ENCODE measurements around the gene UQCR10.

The UQCR10 gene

GRCh38 chr22:29729161-29729560 lies 38.0 kb upstream of the UQCR10 start:
- Histone ChIP-seq H2AFZ (ENCODE audit: low read depth, low read length) (no peak overlapping the region), H3K36me3 (ENCODE audit: insufficient read depth, low read length) (peaks cover 3% of the 10 kb centered on the region), H3K4me3 (ENCODE audit: low read length) (no peak overlapping the region), H3K9me3 (ENCODE audit: low read length) (no peaks in the 10 kb centered on the region), H3K27me3 (ENCODE audit: insufficient read depth, low read length) (peaks cover 16% of the 10 kb centered on the region), H3K4me1 (ENCODE audit: insufficient read depth, low read length) (no peaks in the 10 kb centered on the region)

- H3K36me3 ChIP-seq (ENCODE audit: insufficient read depth, low read length), result peaks cover 3% of the 10 kb centered on the region
- no peak overlapping the region for H2AFZ ChIP-seq (ENCODE audit: low read depth, low read length)
- H3K4me3 ChIP-seq (ENCODE audit: low read length), result no peak overlapping the region
- no peaks in the 10 kb centered on the region for H3K27me3 ChIP-seq (ENCODE audit: insufficient read depth, low read length)
- H3K4me1 ChIP-seq (ENCODE audit: insufficient read depth, low read length), result no peaks in the 10 kb centered on the region
- H3K9me3 ChIP-seq (ENCODE audit: low read length), result no peaks in the 10 kb centered on the region
These were observed 35.9 kb upstream of the UQCR10 start for GRCh38 chr22:29731058-29731850.

GRCh38 chr22:29732883-29733282 lies 34.3 kb upstream of the UQCR10 start:
- H3K4me3 ChIP-seq (ENCODE audit: low read length), result no peak overlapping the region
- H3K36me3 ChIP-seq (ENCODE audit: insufficient read depth, low read length), result peaks cover 3% of the 10 kb centered on the region
- no peaks in the 10 kb centered on the region for H3K27me3 ChIP-seq (ENCODE audit: insufficient read depth, low read length)
- H3K4me1 ChIP-seq (ENCODE audit: insufficient read depth, low read length), result no peaks in the 10 kb centered on the region
- H3K9me3 ChIP-seq (ENCODE audit: low read length), result no peaks in the 10 kb centered on the region
- no peak overlapping the region for H2AFZ ChIP-seq (ENCODE audit: low read depth, low read length)

- Histone ChIP-seq H3K4me3 (ENCODE audit: low read length) (no peak overlapping the region), H2AFZ (ENCODE audit: low read depth, low read length) (no peak overlapping the region), H3K9me3 (ENCODE audit: low read length) (no peaks in the 10 kb centered on the region), H3K4me1 (ENCODE audit: insufficient read depth, low read length) (no peaks in the 10 kb centered on the region), H3K27me3 (ENCODE audit: insufficient read depth, low read length) (no peaks in the 10 kb centered on the region), H3K36me3 (ENCODE audit: insufficient read depth, low read length) (peaks cover 3% of the 10 kb centered on the region)
These were observed 33.6 kb upstream of the UQCR10 start for GRCh38 chr22:29733362-29734201.

GRCh38 chr22:29734406-29734805 lies 32.8 kb upstream of the UQCR10 start:
- Histone ChIP-seq H3K4me3 (ENCODE audit: low read length) (no peak overlapping the region), H2AFZ (ENCODE audit: low read depth, low read length) (no peak overlapping the region), H3K9me3 (ENCODE audit: low read length) (no peaks in the 10 kb centered on the region), H3K36me3 (ENCODE audit: insufficient read depth, low read length) (peaks cover 3% of the 10 kb centered on the region), H3K27me3 (ENCODE audit: insufficient read depth, low read length) (no peaks in the 10 kb centered on the region), H3K4me1 (ENCODE audit: insufficient read depth, low read length) (no peaks in the 10 kb centered on the region)

GRCh38 chr22:29734838-29735237 lies 32.3 kb upstream of the UQCR10 start:
- Histone ChIP-seq H3K36me3 (ENCODE audit: insufficient read depth, low read length) (peaks cover 3% of the 10 kb centered on the region), H3K9me3 (ENCODE audit: low read length) (no peaks in the 10 kb centered on the region), H3K4me1 (ENCODE audit: insufficient read depth, low read length) (no peaks in the 10 kb centered on the region), H2AFZ (ENCODE audit: low read depth, low read length) (no peak overlapping the region), H3K27me3 (ENCODE audit: insufficient read depth, low read length) (no peaks in the 10 kb centered on the region), H3K4me3 (ENCODE audit: low read length) (no peak overlapping the region)

GRCh38 chr22:29735416-29735815 lies 31.8 kb upstream of the UQCR10 start:
- Histone ChIP-seq H3K36me3 (ENCODE audit: insufficient read depth, low read length) (peaks cover 3% of the 10 kb centered on the region), H3K4me3 (ENCODE audit: low read length) (no peak overlapping the region), H2AFZ (ENCODE audit: low read depth, low read length) (no peak overlapping the region), H3K4me1 (ENCODE audit: insufficient read depth, low read length) (no peaks in the 10 kb centered on the region), H3K9me3 (ENCODE audit: low read length) (no peaks in the 10 kb centered on the region), H3K27me3 (ENCODE audit: insufficient read depth, low read length) (no peaks in the 10 kb centered on the region)

GRCh38 chr22:29737251-29738117 lies 29.7 kb upstream of the UQCR10 start:
- peaks cover 4% of the 10 kb centered on the region for H3K36me3 ChIP-seq (ENCODE audit: insufficient read depth, low read length)
- no peaks in the 10 kb centered on the region for H3K4me1 ChIP-seq (ENCODE audit: insufficient read depth, low read length)
- no peaks in the 10 kb centered on the region for H3K9me3 ChIP-seq (ENCODE audit: low read length)
- no peak overlapping the region for H2AFZ ChIP-seq (ENCODE audit: low read depth, low read length)
- no peaks in the 10 kb centered on the region for H3K27me3 ChIP-seq (ENCODE audit: insufficient read depth, low read length)
- H3K4me3 ChIP-seq (ENCODE audit: low read length), result no peak overlapping the region

GRCh38 chr22:29738118-29738815 lies 28.9 kb upstream of the UQCR10 start:
- Histone ChIP-seq H3K4me1 (ENCODE audit: insufficient read depth, low read length) (no peaks in the 10 kb centered on the region), H3K4me3 (ENCODE audit: low read length) (no peak overlapping the region), H3K27me3 (ENCODE audit: insufficient read depth, low read length) (no peaks in the 10 kb centered on the region), H3K9me3 (ENCODE audit: low read length) (no peaks in the 10 kb centered on the region), H3K36me3 (ENCODE audit: insufficient read depth, low read length) (peaks cover 4% of the 10 kb centered on the region), H2AFZ (ENCODE audit: low read depth, low read length) (no peak overlapping the region)

GRCh38 chr22:29739346-29739875 lies 27.8 kb upstream of the UQCR10 start:
- H2AFZ ChIP-seq (ENCODE audit: low read depth, low read length), result no peak overlapping the region
- no peak overlapping the region for H3K4me3 ChIP-seq (ENCODE audit: low read length)
- H3K36me3 ChIP-seq (ENCODE audit: insufficient read depth, low read length), result peaks cover 4% of the 10 kb centered on the region
- no peaks in the 10 kb centered on the region for H3K9me3 ChIP-seq (ENCODE audit: low read length)
- no peaks in the 10 kb centered on the region for H3K4me1 ChIP-seq (ENCODE audit: insufficient read depth, low read length)
- H3K27me3 ChIP-seq (ENCODE audit: insufficient read depth, low read length), result no peaks in the 10 kb centered on the region

GRCh38 chr22:29740216-29740615 lies 27.0 kb upstream of the UQCR10 start:
- Histone ChIP-seq H3K27me3 (ENCODE audit: insufficient read depth, low read length) (no peaks in the 10 kb centered on the region), H3K36me3 (ENCODE audit: insufficient read depth, low read length) (peaks cover 4% of the 10 kb centered on the region), H3K4me3 (ENCODE audit: low read length) (no peak overlapping the region), H3K4me1 (ENCODE audit: insufficient read depth, low read length) (no peaks in the 10 kb centered on the region), H3K9me3 (ENCODE audit: low read length) (no peaks in the 10 kb centered on the region), H2AFZ (ENCODE audit: low read depth, low read length) (no peak overlapping the region)

- H2AFZ ChIP-seq (ENCODE audit: low read depth, low read length), result no peak overlapping the region
- no peaks in the 10 kb centered on the region for H3K9me3 ChIP-seq (ENCODE audit: low read length)
- H3K4me1 ChIP-seq (ENCODE audit: insufficient read depth, low read length), result no peaks in the 10 kb centered on the region
- H3K4me3 ChIP-seq (ENCODE audit: low read length), result no peak overlapping the region
- H3K27me3 ChIP-seq (ENCODE audit: insufficient read depth, low read length), result no peaks in the 10 kb centered on the region
- peaks cover 9% of the 10 kb centered on the region for H3K36me3 ChIP-seq (ENCODE audit: insufficient read depth, low read length)
These were observed 25.2 kb upstream of the UQCR10 start for GRCh38 chr22:29741926-29742325.

All from neuron (in vitro differentiated cells).